HG03439 (cell line): ENCODE measurements around the gene PLEK2.
"Not testable (repeated sequence)": the region's sequence is repeated elsewhere in the genome, so short reads cannot be mapped to it uniquely, and the experiment has no call there.

Source experiments
- ATAC-seq: cut with Tn5 transposase; IDR thresholded peaks from one replicate; pipeline ENCODE4 v1.9.1; 2021; ENCODE audit warnings: mild to moderate bottlenecking, moderate library complexity; ENCODE audit not compliant: unreplicated experiment

PLEK2 gene

GRCh38 chr14:67429510-67430205 lies 17.7 kb upstream of the PLEK2 start:
- no peak for ATAC-seq

- no peak for ATAC-seq
Observed at GRCh38 chr14:67428501-67429031, 16.6 kb upstream of the PLEK2 start.

DNA sequence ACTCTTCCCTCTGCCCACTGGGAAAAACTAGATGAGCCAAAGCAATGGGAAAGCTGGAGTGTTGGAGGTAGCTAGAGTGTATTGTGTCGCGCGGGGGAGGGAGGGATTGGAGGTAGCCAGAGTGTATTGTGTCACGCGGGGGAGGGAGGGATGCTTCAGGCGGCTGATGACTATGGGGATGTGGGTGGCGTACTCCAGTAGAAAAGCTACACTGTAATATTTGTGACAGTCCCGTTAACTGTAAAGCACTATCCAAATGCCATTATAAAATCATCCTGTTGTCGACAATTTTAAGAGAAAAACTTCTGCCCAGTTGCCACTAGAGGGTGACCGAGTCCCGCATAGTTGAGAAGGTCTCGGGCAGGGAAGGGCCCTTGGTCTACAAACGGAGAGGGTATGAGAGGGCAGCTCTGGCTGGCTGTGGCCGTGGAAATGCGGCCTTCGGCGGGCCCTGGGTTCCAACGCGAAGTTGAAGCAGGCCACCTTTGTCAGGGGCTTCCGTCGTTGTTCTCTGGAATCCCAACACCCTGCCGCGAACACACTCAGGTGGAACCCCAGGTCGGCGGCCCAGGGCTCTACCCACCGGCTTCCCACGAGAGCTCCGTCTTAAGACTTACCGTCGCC lies 15.1 kb upstream of the PLEK2 start:
- no peak for ATAC-seq

- ATAC-seq, result no peak
Observed at GRCh38 chr14:67426161-67426560, 14.2 kb upstream of the PLEK2 start.

GRCh38 chr14:67425608-67426007 lies 13.6 kb upstream of the PLEK2 start:
- no peak for ATAC-seq

DNA sequence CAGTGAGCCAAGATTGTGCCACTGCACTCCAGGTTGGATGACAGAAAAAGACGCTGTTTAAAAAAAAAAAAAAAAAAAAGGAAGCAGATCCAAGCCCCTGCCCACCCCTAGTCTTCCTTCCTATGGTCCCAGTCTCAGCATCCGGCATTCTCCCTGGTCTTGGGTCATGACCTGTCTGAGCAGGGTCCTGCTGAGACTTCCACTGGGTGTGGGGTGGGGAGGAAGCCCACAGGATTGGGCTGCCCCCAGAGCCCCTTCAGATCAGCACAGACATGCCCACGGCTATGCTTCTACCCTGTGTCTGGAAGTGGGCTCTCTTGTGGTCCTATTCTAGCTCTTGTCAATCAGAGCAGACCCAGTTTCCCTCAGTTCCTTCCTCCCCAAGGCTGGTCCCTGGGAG lies 12.6 kb upstream of the PLEK2 start:
- ATAC-seq, result no peak

GRCh38 chr14:67423424-67423823 lies 11.5 kb upstream of the PLEK2 start:
- no peak for ATAC-seq

DNA sequence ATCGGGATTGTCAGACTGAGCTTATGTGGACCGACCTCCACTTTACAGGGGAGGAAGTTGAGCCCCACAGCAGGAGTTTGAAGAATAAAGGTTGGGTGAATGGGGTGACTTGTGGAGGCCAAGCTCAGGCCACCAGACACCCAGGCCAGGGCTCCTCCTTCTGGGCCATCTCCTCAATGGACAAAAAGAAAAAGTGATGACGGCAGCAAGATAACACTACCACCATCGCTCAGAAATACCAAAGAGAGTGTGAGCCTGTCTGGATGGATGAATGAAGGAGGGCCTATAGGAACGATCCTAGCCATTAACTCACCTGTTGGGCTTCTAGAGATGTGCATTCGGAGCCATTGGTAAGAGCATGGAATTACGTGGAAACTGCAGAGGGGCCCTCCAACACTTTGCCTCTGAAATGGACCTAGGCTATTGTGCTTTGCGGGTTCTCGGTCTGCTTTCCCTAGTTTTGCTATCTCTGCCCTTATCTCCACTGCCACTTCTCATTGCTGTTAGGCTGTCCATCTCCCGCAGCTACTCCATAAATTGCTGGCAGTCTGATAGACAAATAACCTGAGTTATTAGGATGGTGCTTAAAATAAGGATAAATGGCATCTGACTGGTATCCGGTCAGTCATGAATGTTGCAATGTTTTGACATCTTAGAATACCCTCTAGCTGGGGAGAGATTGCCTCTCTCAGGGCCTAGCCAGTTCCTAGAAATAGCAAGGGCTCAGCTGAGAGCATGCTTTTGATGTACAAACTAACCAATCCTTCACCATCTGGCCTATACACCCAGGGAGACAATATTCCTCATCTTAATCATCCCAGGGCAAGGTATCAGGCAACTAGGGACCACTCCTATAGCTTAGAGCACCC lies 9.6 kb upstream of the PLEK2 start:
- no peak for ATAC-seq

GRCh38 chr14:67420102-67420739 lies 8.3 kb upstream of the PLEK2 start:
- ATAC-seq, result no peak

DNA sequence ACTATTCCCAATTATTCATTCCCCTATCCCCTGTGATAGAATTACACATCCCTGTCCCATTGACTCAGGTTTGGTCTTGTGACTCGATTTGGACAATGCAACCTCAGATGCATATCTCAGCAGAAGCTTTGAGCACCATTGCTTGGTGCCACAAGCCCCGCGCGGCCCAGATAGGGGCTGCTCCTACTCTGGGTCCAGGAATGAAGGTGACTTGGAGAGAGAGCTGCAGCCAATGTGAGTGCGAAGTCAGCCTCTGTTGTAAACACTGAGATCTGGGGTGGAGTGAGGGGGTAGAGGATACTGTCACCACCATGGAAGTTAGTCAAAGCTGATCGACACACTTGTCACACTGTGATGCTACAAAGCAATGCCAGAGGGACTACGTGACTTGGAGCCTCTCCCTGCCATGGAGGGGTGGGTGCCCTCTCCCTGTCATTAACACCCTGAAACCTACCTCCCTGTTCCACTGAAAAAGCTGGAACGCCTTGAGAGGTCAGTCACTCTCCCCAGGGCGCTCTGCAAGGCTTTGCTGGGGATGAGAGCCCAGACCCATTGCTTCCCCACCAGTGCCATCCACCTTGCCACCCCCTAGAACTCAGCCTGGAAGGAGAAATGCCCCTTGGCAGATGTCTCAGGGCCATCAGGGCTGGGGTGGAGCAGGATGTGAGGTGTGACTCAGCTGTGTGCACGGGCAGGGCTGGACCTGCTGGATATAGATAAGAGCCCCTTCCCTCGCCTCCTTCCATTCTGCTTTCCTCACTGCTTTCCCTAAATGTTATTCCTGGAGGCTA lies 6.6 kb upstream of the PLEK2 start:
- no peak for ATAC-seq

GRCh38 chr14:67417633-67418032 lies 5.7 kb upstream of the PLEK2 start:
- no peak for ATAC-seq

GRCh38 chr14:67416810-67417209 lies 4.8 kb upstream of the PLEK2 start:
- ATAC-seq, result no peak

- ATAC-seq, result no peak
Observed at GRCh38 chr14:67416085-67416484, 4.1 kb upstream of the PLEK2 start.

DNA sequence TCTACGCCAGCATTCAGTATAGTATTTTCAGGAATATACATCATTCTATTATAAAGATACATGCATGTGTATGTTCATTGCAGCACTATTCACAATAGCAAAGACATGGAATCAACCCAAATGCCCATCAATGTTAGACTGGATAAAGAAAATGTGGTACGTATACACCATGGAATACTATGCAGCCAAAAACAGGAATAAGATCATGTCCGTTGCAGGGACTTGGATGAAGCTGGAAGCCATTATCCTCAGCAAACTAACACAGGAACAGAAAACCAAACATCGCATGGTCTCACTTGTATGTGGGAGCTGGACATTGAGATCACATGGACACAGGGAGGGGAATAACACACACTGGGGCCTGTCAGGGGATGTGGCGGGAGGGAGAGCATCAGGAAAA lies 3.6 kb upstream of the PLEK2 start:
- ATAC-seq, result not testable (repeated sequence)

DNA sequence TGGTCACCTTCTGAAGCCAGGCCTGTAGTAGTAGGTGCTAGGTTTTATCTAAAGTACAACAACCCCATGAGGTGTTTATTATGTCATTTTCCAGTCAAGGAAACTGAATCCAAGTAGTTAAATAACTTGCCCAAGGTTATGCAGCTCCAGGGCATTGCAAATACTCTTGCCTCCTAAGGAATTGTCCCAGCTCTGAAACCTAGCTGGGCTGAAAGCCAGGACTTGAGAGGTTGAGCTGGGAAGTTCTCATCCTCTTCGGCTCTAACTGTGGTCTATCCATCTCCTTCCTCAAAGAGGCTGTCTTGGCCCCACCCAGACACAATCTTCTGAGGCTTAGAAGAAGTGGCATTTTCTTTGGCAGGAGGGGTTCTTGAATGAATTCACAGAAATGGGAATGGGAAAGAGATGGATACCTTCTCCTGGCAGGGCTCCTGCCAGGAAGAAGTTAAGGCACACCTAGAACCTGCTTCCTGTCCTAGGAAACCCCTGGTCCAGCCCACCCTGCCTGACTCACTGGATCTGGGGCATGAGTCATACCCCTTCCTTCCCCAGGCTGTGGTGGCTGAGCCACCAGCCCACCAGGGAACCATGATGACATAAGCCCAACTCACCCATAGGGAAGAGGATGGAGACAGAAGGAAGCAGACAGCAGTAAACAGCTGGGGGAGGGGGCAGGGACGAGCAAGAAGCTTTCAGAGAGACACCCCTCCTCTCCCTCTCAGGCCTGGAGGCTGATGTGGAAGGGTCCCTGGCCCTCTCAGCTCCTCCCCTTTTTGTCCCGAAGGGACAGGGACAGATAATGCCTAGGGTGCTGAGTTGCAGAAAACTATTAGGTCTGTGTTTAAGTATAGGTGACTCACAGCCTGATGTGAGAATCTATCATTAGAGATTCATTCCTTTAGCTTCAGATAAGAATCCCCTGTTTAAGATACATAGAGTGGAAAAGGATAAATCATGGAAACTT lies 2.1 kb upstream of the PLEK2 start:
- no peak for ATAC-seq

GRCh38 chr14:67411370-67411769 lies 595 bp downstream of the PLEK2 start:
- no peak for ATAC-seq

GRCh38 chr14:67410313-67410712 lies 1.7 kb downstream of the PLEK2 start:
- no peak for ATAC-seq

DNA sequence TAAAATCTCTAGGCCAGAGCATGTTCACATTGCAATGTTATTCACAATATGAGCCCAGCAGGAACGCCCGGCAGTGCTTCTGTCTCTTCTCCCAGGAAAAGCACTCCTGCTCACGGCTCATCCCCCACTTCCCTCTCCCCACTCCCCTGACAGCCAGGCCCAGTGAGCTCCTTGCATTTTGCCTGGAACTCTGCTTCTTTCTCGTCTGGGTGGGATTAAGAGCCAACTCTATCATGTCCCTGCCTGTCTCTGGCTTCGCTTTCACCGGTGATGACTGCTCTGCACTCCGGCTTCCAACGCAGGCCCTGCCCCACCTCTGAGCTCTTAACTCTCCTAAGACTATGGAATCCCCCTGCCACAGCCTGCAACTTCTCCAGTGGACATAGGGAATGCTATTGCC lies 2.5 kb downstream of the PLEK2 start:
- no peak for ATAC-seq

- ATAC-seq, result not testable (repeated sequence)
Observed at GRCh38 chr14:67408122-67408801, 3.7 kb downstream of the PLEK2 start.
